ENCODE results near the gene SLC41A3.

SLC41A3 gene

GRCh38 chr3:126024049-126024854 is 59.7 kb downstream of the SLC41A3 start:
- H3K4me3 ChIP-seq (replicated peaks; ENCODE audit: low read depth, low read length), result no peak overlapping the region
- no peak for DNase-seq (ENCODE audit: extremely low read depth, low read depth)
- TF ChIP-seq, protein P1, sequence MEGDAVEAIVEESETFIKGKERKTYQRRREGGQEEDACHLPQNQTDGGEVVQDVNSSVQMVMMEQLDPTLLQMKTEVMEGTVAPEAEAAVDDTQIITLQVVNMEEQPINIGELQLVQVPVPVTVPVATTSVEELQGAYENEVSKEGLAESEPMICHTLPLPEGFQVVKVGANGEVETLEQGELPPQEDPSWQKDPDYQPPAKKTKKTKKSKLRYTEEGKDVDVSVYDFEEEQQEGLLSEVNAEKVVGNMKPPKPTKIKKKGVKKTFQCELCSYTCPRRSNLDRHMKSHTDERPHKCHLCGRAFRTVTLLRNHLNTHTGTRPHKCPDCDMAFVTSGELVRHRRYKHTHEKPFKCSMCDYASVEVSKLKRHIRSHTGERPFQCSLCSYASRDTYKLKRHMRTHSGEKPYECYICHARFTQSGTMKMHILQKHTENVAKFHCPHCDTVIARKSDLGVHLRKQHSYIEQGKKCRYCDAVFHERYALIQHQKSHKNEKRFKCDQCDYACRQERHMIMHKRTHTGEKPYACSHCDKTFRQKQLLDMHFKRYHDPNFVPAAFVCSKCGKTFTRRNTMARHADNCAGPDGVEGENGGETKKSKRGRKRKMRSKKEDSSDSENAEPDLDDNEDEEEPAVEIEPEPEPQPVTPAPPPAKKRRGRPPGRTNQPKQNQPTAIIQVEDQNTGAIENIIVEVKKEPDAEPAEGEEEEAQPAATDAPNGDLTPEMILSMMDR (IDR thresholded peaks at IDR 0.05; ENCODE audit: low read depth, low read length, missing control alignments), result no peak

DNA sequence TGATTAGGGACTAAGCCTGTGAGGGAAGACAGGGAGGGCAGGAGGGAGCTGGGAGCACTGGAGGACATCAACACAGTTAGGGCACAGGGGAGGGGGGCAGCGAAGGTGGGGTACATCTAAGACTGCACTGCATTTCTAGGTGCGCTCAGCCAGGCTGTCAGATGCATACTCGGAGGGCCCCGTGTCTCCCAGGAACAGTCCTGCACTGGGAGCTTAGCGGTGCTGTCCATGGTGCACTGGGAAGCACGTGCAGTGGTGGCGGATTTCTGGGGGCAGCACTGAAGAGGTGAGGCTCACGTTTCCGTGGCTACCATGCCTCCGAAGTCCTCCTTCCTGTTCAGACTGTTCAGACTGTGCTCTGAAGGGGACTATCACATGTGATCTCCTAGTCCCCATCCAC is 60.5 kb downstream of the SLC41A3 start:
- H3K4me3 ChIP-seq (replicated peaks; ENCODE audit: low read depth, low read length), result no peak overlapping the region
- DNase-seq (ENCODE audit: extremely low read depth, low read depth), result no peak
- TF ChIP-seq, protein P1 (IDR thresholded peaks at IDR 0.05; ENCODE audit: low read depth, low read length, missing control alignments), result no peak

DNA sequence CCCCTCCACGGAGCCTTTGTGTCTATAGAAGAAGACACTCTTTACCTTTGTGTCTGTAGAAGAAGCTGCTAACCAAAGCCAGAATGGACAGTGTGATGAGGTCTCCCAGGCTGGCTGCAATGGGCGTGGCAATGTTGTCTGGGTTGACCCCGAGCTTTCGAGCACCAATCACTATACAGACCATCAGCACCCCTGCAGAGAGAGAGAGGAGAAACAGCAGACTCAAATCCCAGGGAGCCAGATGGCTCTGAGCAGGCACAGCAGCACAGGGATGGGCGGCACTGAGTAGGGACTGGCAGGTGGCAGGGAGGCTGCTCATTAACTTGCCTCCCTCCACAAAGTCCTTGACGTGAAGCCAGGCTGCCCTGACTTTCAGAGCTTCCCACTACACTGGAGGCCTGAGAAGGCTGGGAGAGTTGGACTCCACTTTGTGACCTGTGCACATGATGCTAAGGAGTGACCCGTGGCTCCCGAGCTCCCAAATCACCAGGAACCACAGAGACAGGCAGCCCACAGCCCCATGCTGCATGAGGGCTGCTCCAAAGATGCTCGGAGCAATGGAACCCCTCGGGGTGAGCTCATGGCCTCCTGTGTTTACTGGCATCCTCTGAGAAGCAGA is 61.1 kb downstream of the SLC41A3 start:
- no peak overlapping the region for H3K4me3 ChIP-seq (replicated peaks; ENCODE audit: low read depth, low read length)
- DNase-seq (ENCODE audit: extremely low read depth, low read depth), result no peak
- TF ChIP-seq, protein P1 (IDR thresholded peaks at IDR 0.05; ENCODE audit: low read depth, low read length, missing control alignments), result no peak

DNA sequence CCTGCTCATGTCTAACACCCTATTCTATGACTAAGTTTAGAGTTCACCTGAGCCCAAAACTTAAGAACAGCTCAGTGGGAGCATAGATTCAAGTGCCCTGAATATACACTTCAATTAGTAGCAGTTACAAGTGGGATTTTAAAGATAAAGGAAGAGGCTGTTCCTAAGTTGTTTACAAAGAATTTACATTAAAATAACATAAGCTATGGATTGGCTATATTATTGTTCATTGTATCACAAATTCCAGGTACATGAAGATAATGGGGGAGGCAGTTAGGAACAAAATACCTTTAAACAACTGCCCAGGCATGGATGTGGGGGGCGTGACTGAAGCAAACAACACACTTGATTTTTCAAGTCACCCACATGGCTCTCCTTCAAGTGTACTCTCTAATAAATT is 62.2 kb downstream of the SLC41A3 start:
- no peak overlapping the region for H3K4me3 ChIP-seq (replicated peaks; ENCODE audit: low read depth, low read length)
- TF ChIP-seq, protein P1 (IDR thresholded peaks at IDR 0.05; ENCODE audit: low read depth, low read length, missing control alignments), result no peak
- no peak for DNase-seq (ENCODE audit: extremely low read depth, low read depth)

DNA sequence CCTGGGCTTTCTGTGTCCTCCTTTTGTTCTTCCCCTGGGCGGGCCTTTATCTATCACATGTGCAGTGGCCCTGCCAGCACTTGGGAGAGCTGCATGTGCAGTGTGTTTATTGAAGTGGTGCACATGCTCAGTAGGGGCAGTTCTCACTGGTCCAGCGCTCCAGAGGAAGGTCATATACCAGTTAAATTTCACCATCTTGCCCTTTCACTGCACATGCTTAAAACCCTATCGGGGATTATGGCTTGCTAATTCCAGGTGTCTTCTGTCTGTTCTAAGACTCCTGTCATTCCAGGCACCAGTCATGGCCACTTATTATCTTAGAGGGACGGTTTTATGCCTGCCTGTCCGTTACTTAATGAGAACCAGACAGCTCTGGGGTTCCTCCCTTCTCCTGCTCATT is 62.7 kb downstream of the SLC41A3 start:
- DNase-seq (ENCODE audit: extremely low read depth, low read depth), result no peak
- TF ChIP-seq, protein P1 (IDR thresholded peaks at IDR 0.05; ENCODE audit: low read depth, low read length, missing control alignments), result no peak
- H3K4me3 ChIP-seq (replicated peaks; ENCODE audit: low read depth, low read length), result no peak overlapping the region

- DNase-seq (ENCODE audit: extremely low read depth, low read depth), result no peak
- H3K4me3 ChIP-seq (replicated peaks; ENCODE audit: low read depth, low read length), result no peak overlapping the region
- TF ChIP-seq, protein P1 (IDR thresholded peaks at IDR 0.05; ENCODE audit: low read depth, low read length, missing control alignments), result no peak
Observed at GRCh38 chr3:126019683-126020082, 64.2 kb downstream of the SLC41A3 start.
